ENCODE data around the gene LTBP4. TPM values are rescaled to one million over a fixed set of nuclear protein-coding genes. Genes with fewer than 3 reads are reported as not detected.

The LTBP4 gene
- total RNA-seq, 1 donor, result 16.6 TPM

GRCh38 chr19:40583283-40583682 is 17.9 kb upstream of the LTBP4 start:
- no peak overlapping the region for H2AFZ ChIP-seq (ENCODE audit: low read length)
- H3K27ac ChIP-seq (ENCODE audit: low read depth, low read length), result no peak overlapping the region
- no peak overlapping the region for H3K4me3 ChIP-seq (ENCODE audit: insufficient read depth, low read length)
- peaks cover 46% of the 10 kb centered on the region for H3K36me3 ChIP-seq (ENCODE audit: insufficient read depth, low read length)
- H3K4me1 ChIP-seq (ENCODE audit: insufficient read depth, low read length), result peaks cover 7% of the 10 kb centered on the region
- no peak for TF ChIP-seq CTCF (IDR thresholded peaks at IDR 0.05; ENCODE audit: extremely low read depth, low read depth, low read length)
- no peaks in the 10 kb centered on the region for H3K79me2 ChIP-seq (ENCODE audit: insufficient read depth, low read length)
- DNase-seq (ENCODE audit: insufficient read length, low spot score, missing footprints), result peak; percentile 6
- no peak overlapping the region for H3K4me2 ChIP-seq (ENCODE audit: insufficient read depth, low read length)
- no peaks in the 10 kb centered on the region for H3K27me3 ChIP-seq (ENCODE audit: insufficient read depth, low read length)
- H3K9me3 ChIP-seq (ENCODE audit: low read depth, low read length), result no peaks in the 10 kb centered on the region
- H4K20me1 ChIP-seq (ENCODE audit: insufficient read depth, low read length), result no peaks in the 10 kb centered on the region

- H3K27ac ChIP-seq (ENCODE audit: low read depth, low read length), result no peak overlapping the region
- H3K4me2 ChIP-seq (ENCODE audit: insufficient read depth, low read length), result no peak overlapping the region
- no peak overlapping the region for H2AFZ ChIP-seq (ENCODE audit: low read length)
- no peaks in the 10 kb centered on the region for H4K20me1 ChIP-seq (ENCODE audit: insufficient read depth, low read length)
- no peaks in the 10 kb centered on the region for H3K79me2 ChIP-seq (ENCODE audit: insufficient read depth, low read length)
- H3K4me3 ChIP-seq (ENCODE audit: insufficient read depth, low read length), result no peak overlapping the region
- H3K4me1 ChIP-seq (ENCODE audit: insufficient read depth, low read length), result peaks cover 13% of the 10 kb centered on the region
- H3K27me3 ChIP-seq (ENCODE audit: insufficient read depth, low read length), result no peaks in the 10 kb centered on the region
- peaks cover 42% of the 10 kb centered on the region for H3K36me3 ChIP-seq (ENCODE audit: insufficient read depth, low read length)
- H3K9me3 ChIP-seq (ENCODE audit: low read depth, low read length), result no peaks in the 10 kb centered on the region
- DNase-seq (ENCODE audit: insufficient read length, low spot score, missing footprints), result peak; percentile 69
- TF ChIP-seq CTCF (IDR thresholded peaks at IDR 0.05; ENCODE audit: extremely low read depth, low read depth, low read length), result peak; percentile 47
Measured at GRCh38 chr19:40584007-40584406, 17.2 kb upstream of the LTBP4 start.

GRCh38 chr19:40585241-40585981 is 15.8 kb upstream of the LTBP4 start:
- no peaks in the 10 kb centered on the region for H3K27me3 ChIP-seq (ENCODE audit: insufficient read depth, low read length)
- H3K36me3 ChIP-seq (ENCODE audit: insufficient read depth, low read length), result peaks cover 34% of the 10 kb centered on the region
- H3K4me3 ChIP-seq (ENCODE audit: insufficient read depth, low read length), result no peak overlapping the region
- no peak overlapping the region for H2AFZ ChIP-seq (ENCODE audit: low read length)
- H3K27ac ChIP-seq (ENCODE audit: low read depth, low read length), result peak overlapping the region; percentile 82
- peak overlapping the region; percentile 3 for H3K4me2 ChIP-seq (ENCODE audit: insufficient read depth, low read length)
- H4K20me1 ChIP-seq (ENCODE audit: insufficient read depth, low read length), result no peaks in the 10 kb centered on the region
- H3K9me3 ChIP-seq (ENCODE audit: low read depth, low read length), result no peaks in the 10 kb centered on the region
- H3K79me2 ChIP-seq (ENCODE audit: insufficient read depth, low read length), result no peaks in the 10 kb centered on the region
- no peak for TF ChIP-seq CTCF (IDR thresholded peaks at IDR 0.05; ENCODE audit: extremely low read depth, low read depth, low read length)
- peaks cover 13% of the 10 kb centered on the region for H3K4me1 ChIP-seq (ENCODE audit: insufficient read depth, low read length)
- DNase-seq (ENCODE audit: insufficient read length, low spot score, missing footprints), result peak; percentile 93

GRCh38 chr19:40585982-40586422 is 15.2 kb upstream of the LTBP4 start:
- H3K4me3 ChIP-seq (ENCODE audit: insufficient read depth, low read length), result no peak overlapping the region
- H2AFZ ChIP-seq (ENCODE audit: low read length), result no peak overlapping the region
- H3K4me1 ChIP-seq (ENCODE audit: insufficient read depth, low read length), result peaks cover 13% of the 10 kb centered on the region
- H3K27ac ChIP-seq (ENCODE audit: low read depth, low read length), result peak overlapping the region; percentile 31
- H4K20me1 ChIP-seq (ENCODE audit: insufficient read depth, low read length), result no peaks in the 10 kb centered on the region
- peak overlapping the region; percentile 3 for H3K4me2 ChIP-seq (ENCODE audit: insufficient read depth, low read length)
- H3K9me3 ChIP-seq (ENCODE audit: low read depth, low read length), result no peaks in the 10 kb centered on the region
- no peak for TF ChIP-seq CTCF (IDR thresholded peaks at IDR 0.05; ENCODE audit: extremely low read depth, low read depth, low read length)
- H3K79me2 ChIP-seq (ENCODE audit: insufficient read depth, low read length), result no peaks in the 10 kb centered on the region
- no peaks in the 10 kb centered on the region for H3K27me3 ChIP-seq (ENCODE audit: insufficient read depth, low read length)
- no peak for DNase-seq (ENCODE audit: insufficient read length, low spot score, missing footprints)
- peaks cover 30% of the 10 kb centered on the region for H3K36me3 ChIP-seq (ENCODE audit: insufficient read depth, low read length)

All from osteoblast (primary cell).